Stimulated activated CD8-positive, alpha-beta memory T cell treated with anti-CD3 and anti-CD28 coated beads, Interleukin-15, amount 100 ng/mL, for 4 hours (primary cell): ENCODE measurements around the gene UVSSA.
"Not testable (repeated sequence)": the region's sequence is repeated elsewhere in the genome, so short reads cannot be mapped to it uniquely, and the experiment has no call there.

Source experiments
- DNase-seq, 2 donors: peaks; one replicate each; pipeline ENCODE4 v3.0.0-alpha.2; 2020; ENCODE audit warnings: low read depth in 2 of 2

Gene UVSSA

GRCh38 chr4:1317177-1318045, 29.6 kb upstream of the UVSSA start:
- DNase-seq: no peak

GRCh38 chr4:1318046-1318375, 29.0 kb upstream of the UVSSA start:
- DNase-seq: no peak

- no peak for DNase-seq
Measured at GRCh38 chr4:1318488-1319213, 28.4 kb upstream of the UVSSA start.

- no peak for DNase-seq
Measured at GRCh38 chr4:1321486-1321885, 25.5 kb upstream of the UVSSA start.

GRCh38 chr4:1321946-1322650, 24.9 kb upstream of the UVSSA start:
- DNase-seq: no peak

- DNase-seq: no peak
Measured at GRCh38 chr4:1323280-1323634, 23.8 kb upstream of the UVSSA start.

GRCh38 chr4:1323635-1324442, 23.2 kb upstream of the UVSSA start:
- no peak for DNase-seq

GRCh38 chr4:1324443-1325175, 22.4 kb upstream of the UVSSA start:
- not testable (repeated sequence) for DNase-seq

- DNase-seq: no peak
Measured at GRCh38 chr4:1325176-1325480, 21.9 kb upstream of the UVSSA start.

GRCh38 chr4:1325681-1326635, 21.1 kb upstream of the UVSSA start:
- no peak for DNase-seq

GRCh38 chr4:1326751-1327525, 20.1 kb upstream of the UVSSA start:
- no peak for DNase-seq

GRCh38 chr4:1327526-1328266, 19.3 kb upstream of the UVSSA start:
- DNase-seq: no peak

- no peak for DNase-seq
Measured at GRCh38 chr4:1328267-1329155, 18.5 kb upstream of the UVSSA start.

- no peak for DNase-seq
Measured at GRCh38 chr4:1329408-1330371, 17.3 kb upstream of the UVSSA start.

- peak; percentile 38 to 45 for DNase-seq
Measured at GRCh38 chr4:1330761-1331590, 16.0 kb upstream of the UVSSA start.
